ENCODE results near the gene ARAP3.
A peak's percentile ranks its signal among the peaks of the same experiment; 100 is the strongest.

Gene ARAP3

GRCh38 chr5:141665995-141666940, 15.8 kb downstream of the ARAP3 start:
- DNase-seq: no peak

- peak; percentile 82 for DNase-seq
Measured at GRCh38 chr5:141664733-141665461, 17.1 kb downstream of the ARAP3 start.

GRCh38 chr5:141663506-141663905, 18.5 kb downstream of the ARAP3 start:
- DNase-seq: no peak

GRCh38 chr5:141662028-141662427, 20.0 kb downstream of the ARAP3 start:
- no peak for DNase-seq

- DNase-seq: no peak
Measured at GRCh38 chr5:141657937-141658545, 24.0 kb downstream of the ARAP3 start.

GRCh38 chr5:141657404-141657803, 24.6 kb downstream of the ARAP3 start:
- DNase-seq: no peak

GRCh38 chr5:141656396-141656795, 25.6 kb downstream of the ARAP3 start:
- DNase-seq: no peak

GRCh38 chr5:141655020-141655419, 27.0 kb downstream of the ARAP3 start:
- no peak for DNase-seq

- no peak for DNase-seq
Measured at GRCh38 chr5:141654298-141654697, 27.7 kb downstream of the ARAP3 start.

GRCh38 chr5:141651728-141652105, 30.3 kb downstream of the ARAP3 start:
- no peak for DNase-seq

GRCh38 chr5:141650851-141651727, 30.9 kb downstream of the ARAP3 start, which contains the start of gene FCHSD1:
TSS of gene FCHSD1 (minus strand) at chr5:141651418. CDS start at chr5:141651368, 50 bp downstream.
- DNase-seq: peak; percentile 81

- no peak for DNase-seq
Measured at GRCh38 chr5:141649972-141650371, 32.1 kb downstream of the ARAP3 start.

GRCh38 chr5:141649056-141649688, 32.9 kb downstream of the ARAP3 start:
- DNase-seq: no peak

- DNase-seq: no peak
Measured at GRCh38 chr5:141647851-141648250, 34.2 kb downstream of the ARAP3 start.

GRCh38 chr5:141647242-141647641, 34.8 kb downstream of the ARAP3 start:
- DNase-seq: no peak

GRCh38 chr5:141646026-141646425, 36.0 kb downstream of the ARAP3 start:
- no peak for DNase-seq

- DNase-seq: no peak
Measured at GRCh38 chr5:141641634-141642267, 40.3 kb downstream of the ARAP3 start.

GRCh38 chr5:141640698-141641097, 41.3 kb downstream of the ARAP3 start:
- no peak for DNase-seq

- no peak for DNase-seq
Measured at GRCh38 chr5:141640051-141640415, 42.0 kb downstream of the ARAP3 start.

GRCh38 chr5:141639357-141640050, 42.5 kb downstream of the ARAP3 start:
- no peak for DNase-seq

- DNase-seq: no peak
Measured at GRCh38 chr5:141638771-141639170, 43.3 kb downstream of the ARAP3 start.

Data from CD4-positive, alpha-beta T cell treated with Interleukin-6 for 4 hours (primary cell).